GM12878 (cell line): ENCODE results near the gene NAGK. TPM values are rescaled to one million over a fixed set of nuclear protein-coding genes. Genes with fewer than 3 reads are reported as not detected.
A peak's percentile ranks its signal among the peaks of the same experiment; 100 is the strongest.

Source experiments
- BCL11A ChIP-seq: IDR thresholded peaks from 2 replicates; pipeline ENCODE4 v1.6.1; 2011; ENCODE audit warnings: low read depth, low read length
- E4F1 ChIP-seq: fragments of 450-650 bp; IDR thresholded peaks from 2 replicates; pipeline ENCODE4 v1.6.1; 2018; ENCODE audit warnings: borderline replicate concordance, mild to moderate bottlenecking; ENCODE audit not compliant: partially characterized antibody
- EP300 ChIP-seq, 2 experiments: fragments of 150-350 bp in 1 of 2; IDR thresholded peaks; 2 replicates each; pipeline ENCODE4 v1.6.1; 2011 to 2012; ENCODE audit warnings: low read depth in 2 of 2, low read length in 2 of 2, borderline replicate concordance in 1 of 2, improper control_type of control experiment in 1 of 2, inconsistent platforms in 1 of 2; ENCODE audit not compliant: control insufficient read depth in 1 of 2
- FOS ChIP-seq: IDR thresholded peaks from 3 replicates; pipeline ENCODE4 v1.6.1; 2011; ENCODE audit warnings: borderline replicate concordance; ENCODE audit not compliant: insufficient read length; ENCODE audit errors: extremely low read depth
- HCFC1 ChIP-seq: fragments of 150-350 bp; IDR thresholded peaks from 2 replicates; pipeline ENCODE4 v1.6.1; 2014; ENCODE audit warnings: low read length
- JUNB ChIP-seq: IDR thresholded peaks from 2 replicates; pipeline ENCODE4 v1.6.1; 2016; ENCODE audit warnings: antibody characterized with exemption, mild to moderate bottlenecking
- MAX ChIP-seq: IDR thresholded peaks from 2 replicates; pipeline ENCODE4 v1.6.1; 2012; ENCODE audit warnings: low read depth, low read length, improper control_type of control experiment
- MYB ChIP-seq: fragments of 150-350 bp; IDR thresholded peaks from 2 replicates; pipeline ENCODE4 v1.6.1; 2014; ENCODE audit warnings: mild to moderate bottlenecking, low read depth, low read length, borderline replicate concordance
- NFYB ChIP-seq: IDR thresholded peaks from 2 replicates; pipeline ENCODE4 v1.6.1; 2011; ENCODE audit warnings: low read depth, mild to moderate bottlenecking, low read length, improper control_type of control experiment, moderate library complexity; ENCODE audit not compliant: insufficient read depth
- NR2C2 ChIP-seq: IDR thresholded peaks from 2 replicates; pipeline ENCODE4 v1.6.1; 2011; ENCODE audit warnings: borderline replicate concordance, low read depth; ENCODE audit not compliant: control insufficient read depth, insufficient read length
- NRF1 ChIP-seq: conservative IDR thresholded peaks from 2 replicates; pipeline ENCODE4 v1.6.1; 2011; ENCODE audit warnings: mild to moderate bottlenecking, low read depth, low read length, improper control_type of control experiment
- PAX8 ChIP-seq: fragments of 450-650 bp; IDR thresholded peaks from 2 replicates; pipeline ENCODE4 v1.6.1; 2017; ENCODE audit warnings: mild to moderate bottlenecking, moderate library complexity
- RB1 ChIP-seq: fragments of 450-650 bp; formaldehyde crosslinking; IDR thresholded peaks from 2 replicates; pipeline ENCODE4 v1.6.1; 2017; ENCODE audit warnings: mild to moderate bottlenecking, borderline replicate concordance
- RELA ChIP-seq: fragments of 450-650 bp; IDR thresholded peaks from 2 replicates; pipeline ENCODE4 v1.8.0; 2014; ENCODE audit warnings: borderline replicate concordance; ENCODE audit not compliant: partially characterized antibody
- SPI1 ChIP-seq: IDR thresholded peaks from 2 replicates; pipeline ENCODE4 v1.6.1; 2011; ENCODE audit warnings: low read depth, mild to moderate bottlenecking, low read length, moderate library complexity, borderline replicate concordance; ENCODE audit not compliant: insufficient read depth
- SREBF2 ChIP-seq: IDR thresholded peaks from 2 replicates; pipeline ENCODE4 v1.6.1; 2012; ENCODE audit warnings: mild to moderate bottlenecking, low read length
- SUZ12 ChIP-seq: fragments of 200-600 bp; sonication (generic); IDR thresholded peaks from one replicate; pipeline ENCODE4 v1.6.1; 2018; ENCODE audit warnings: antibody characterized with exemption, mild to moderate bottlenecking; ENCODE audit not compliant: unreplicated experiment
- TAF1 ChIP-seq: IDR thresholded peaks from 2 replicates; pipeline ENCODE4 v1.6.1; 2011; ENCODE audit warnings: mild to moderate bottlenecking, low read depth, low read length, borderline replicate concordance
- ZNF207 ChIP-seq: fragments of 450-650 bp; IDR thresholded peaks from 2 replicates; pipeline ENCODE4 v1.6.1; 2014; ENCODE audit warnings: antibody characterized with exemption, mild to moderate bottlenecking, borderline replicate concordance
- ZNF274 ChIP-seq: IDR thresholded peaks from one replicate; pipeline ENCODE4 v1.8.0; 2011; ENCODE audit not compliant: insufficient read length, insufficient read depth
- ZNF384 ChIP-seq: IDR thresholded peaks from 2 replicates; pipeline ENCODE4 v1.6.1; 2012; ENCODE audit warnings: low read depth, mild to moderate bottlenecking, low read length, improper control_type of control experiment, borderline replicate concordance
- ZNF687 ChIP-seq: fragments of 450-650 bp; IDR thresholded peaks from 2 replicates; pipeline ENCODE4 v1.6.1; 2017; ENCODE audit warnings: mild to moderate bottlenecking, moderate library complexity
- polyA plus RNA-seq, 11 experiments: library from polyadenylated mRNA; depleted of rRNA in 4 of 11; unstranded in 6 of 11; stranded (reverse) in 5 of 11; fragments of >200 nt; fragmentation: Nextera tagmentation in 4 of 11; fragmentation: Illumina TruSeq in 1 of 11; extraction: Ambion mirVana in 4 of 11; extraction: Trizol in 1 of 11; gene quantifications; 1 replicate in 1 of 11; 2 replicates in 10 of 11; pipeline versions ENCODE4 v1.2.1 to v1.2.3, GENCODE V29; 2011 to 2016; ENCODE audit warnings: inconsistent platforms in 2 of 11, missing spikeins in 2 of 11, low read depth in 1 of 11
- total RNA-seq, 4 experiments: library from RNA; depleted of rRNA in 3 of 4; stranded (reverse); fragments of >200 nt in 3 of 4; fragmentation: Illumina TruSeq in 1 of 4; extraction: Trizol in 1 of 4; gene quantifications; 2 replicates each; pipeline versions ENCODE4 v1.2.1 to v1.2.3, GENCODE V29; 2013 to 2021
- TF ChIP-seq, protein P1 (sequence below): IDR thresholded peaks from 2 replicates; pipeline ENCODE4 v1.6.1; 2011; ENCODE audit warnings: borderline replicate concordance, low read depth, mild to moderate bottlenecking, moderate library complexity, low read length; ENCODE audit not compliant: insufficient read depth, poor library complexity, severe bottlenecking

The NAGK gene
- total and polyA plus RNA-seq, 10 of the 15 experiments (the other 5 are each of a cell fraction or from before 2014, with no cell fraction given): 67.7 to 137 (median 115) TPM

GRCh38 chr2:71064110-71064611, 4.3 kb upstream of the NAGK start (continued):
- TF ChIP-seq ZNF687 (peak; percentile 24; the same call in 1 of the 2 replicates), SREBF2 (no peak), FOS (no peak), PAX8 (no peak), RB1 (no peak), NR2C2 (no peak), NRF1 (no peak), ZNF207 (no peak), TAF1 (peak; percentile 50; the same call in 1 of the 2 replicates), E4F1 (no peak), BCL11A (no peak), JUNB (no peak), RELA (no peak), HCFC1 (no peak), MYB (no peak), EP300 (IDR thresholded peaks at IDR 0.05; ENCODE audit: borderline replicate concordance in 1 of 2, control insufficient read depth in 1 of 2, low read depth in 2 of 2, low read length in 2 of 2) (peak in 1 of 2 experiments; percentile 37; a peak in 2 of 4 replicates), MAX (peak; percentile 20; the same call in 1 of the 2 replicates), SUZ12 (no peak), NFYB (no peak), ZNF384 (no peak), SPI1 (0 out of 2 replicates have a peak, but pooled peaks have one; percentile 45), ZNF274 (no peak)
- TF ChIP-seq, protein P1, sequence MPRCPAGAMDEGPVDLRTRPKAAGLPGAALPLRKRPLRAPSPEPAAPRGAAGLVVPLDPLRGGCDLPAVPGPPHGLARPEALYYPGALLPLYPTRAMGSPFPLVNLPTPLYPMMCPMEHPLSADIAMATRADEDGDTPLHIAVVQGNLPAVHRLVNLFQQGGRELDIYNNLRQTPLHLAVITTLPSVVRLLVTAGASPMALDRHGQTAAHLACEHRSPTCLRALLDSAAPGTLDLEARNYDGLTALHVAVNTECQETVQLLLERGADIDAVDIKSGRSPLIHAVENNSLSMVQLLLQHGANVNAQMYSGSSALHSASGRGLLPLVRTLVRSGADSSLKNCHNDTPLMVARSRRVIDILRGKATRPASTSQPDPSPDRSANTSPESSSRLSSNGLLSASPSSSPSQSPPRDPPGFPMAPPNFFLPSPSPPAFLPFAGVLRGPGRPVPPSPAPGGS: peak; percentile 45
